Osteoblast (primary cell): Measurements from ENCODE around the gene HRAS. TPM values are rescaled to one million over a fixed set of nuclear protein-coding genes. Genes with fewer than 3 reads are reported as not detected.

ENCODE experiments used
- DNase-seq: peaks from one replicate; pipeline ENCODE4 v3.0.0; 2011; ENCODE audit warnings: low spot score, mixed read lengths; ENCODE audit not compliant: insufficient read length; ENCODE audit errors: missing footprints
- H2AFZ ChIP-seq: 2 replicates; pipeline ENCODE4 v1.6.0; 2011; ENCODE audit warnings: mild to moderate bottlenecking, low read length
- H3K27ac ChIP-seq: 2 replicates; pipeline ENCODE4 v1.5.1; 2011; ENCODE audit warnings: mild to moderate bottlenecking, low read depth, low read length, moderate library complexity
- H3K27me3 ChIP-seq: 2 replicates; pipeline ENCODE4 v1.6.0; 2012; ENCODE audit warnings: mild to moderate bottlenecking, control low read depth, inconsistent platforms, low read length, moderate library complexity; ENCODE audit not compliant: insufficient read depth
- H3K36me3 ChIP-seq: 2 replicates; pipeline ENCODE4 v1.5.1; 2011; ENCODE audit warnings: mild to moderate bottlenecking, low read length, control low read depth, moderate library complexity; ENCODE audit not compliant: insufficient read depth
- H3K4me1 ChIP-seq: 2 replicates; pipeline ENCODE4 v1.5.1; 2011; ENCODE audit warnings: mild to moderate bottlenecking, low read length, control low read depth, moderate library complexity; ENCODE audit not compliant: insufficient read depth
- H3K4me2 ChIP-seq: 2 replicates; pipeline ENCODE4 v1.6.0; 2011; ENCODE audit warnings: mild to moderate bottlenecking, low read length; ENCODE audit not compliant: insufficient read depth
- H3K4me3 ChIP-seq: fragments of 200-600 bp; sonication (generic); 3 replicates; pipeline ENCODE4 v1.5.1; 2012; ENCODE audit warnings: mild to moderate bottlenecking, low read length, inconsistent platforms; ENCODE audit not compliant: insufficient read depth
- H3K79me2 ChIP-seq: 2 replicates; pipeline ENCODE4 v1.6.0; 2012; ENCODE audit warnings: mild to moderate bottlenecking, low read length, control low read depth, inconsistent platforms; ENCODE audit not compliant: insufficient read depth
- H3K9me3 ChIP-seq: 2 replicates; pipeline ENCODE4 v1.5.1; 2011; ENCODE audit warnings: low read depth, low read length, control low read depth
- H4K20me1 ChIP-seq: 2 replicates; pipeline ENCODE4 v1.6.0; 2012; ENCODE audit warnings: mild to moderate bottlenecking, low read length, control low read depth; ENCODE audit not compliant: insufficient read depth
- total RNA-seq: library from RNA; depleted of rRNA; stranded (reverse); fragments of >200 nt; gene quantifications from 2 replicates; pipeline ENCODE4 v1.2.3, GENCODE V29; 2012
- TF ChIP-seq, protein P1 (sequence below): IDR thresholded peaks from 2 replicates; pipeline ENCODE4 v1.5.1; 2011; ENCODE audit warnings: mild to moderate bottlenecking, low read depth, low read length, moderate library complexity; ENCODE audit errors: extremely low read depth

Gene HRAS
- total RNA-seq, 1 donor, result 28.6 TPM

DNA sequence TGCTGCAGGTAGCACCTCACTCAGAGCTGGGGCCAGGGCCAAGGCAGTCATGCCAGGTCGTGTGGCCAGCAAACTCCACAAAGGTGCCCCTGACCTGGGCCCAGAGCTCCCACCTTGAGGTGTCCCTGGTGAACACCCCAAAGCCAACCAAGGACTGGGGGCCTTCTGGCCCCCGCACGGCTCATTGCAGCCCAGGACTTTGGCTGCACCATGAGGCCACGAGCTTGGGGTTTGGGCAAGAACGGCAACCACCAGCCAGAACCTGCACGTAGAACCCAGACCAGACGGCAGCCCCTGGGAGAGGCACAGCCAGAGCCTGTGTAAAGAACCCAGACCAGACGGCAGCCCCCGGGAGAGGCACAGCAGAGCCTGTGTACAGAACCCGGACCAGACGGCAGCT lies 9.8 kb upstream of the HRAS start:
- Histone ChIP-seq H3K27me3 (no peaks in the 10 kb centered on the region), H3K4me3 (no peak overlapping the region), H3K4me1 (no peaks in the 10 kb centered on the region), H3K4me2 (no peak overlapping the region), H3K9me3 (no peaks in the 10 kb centered on the region), H3K36me3 (no peaks in the 10 kb centered on the region), H4K20me1 (no peaks in the 10 kb centered on the region), H3K79me2 (no peaks in the 10 kb centered on the region), H3K27ac (no peak overlapping the region), H2AFZ (no peak overlapping the region)
- TF ChIP-seq, protein P1, sequence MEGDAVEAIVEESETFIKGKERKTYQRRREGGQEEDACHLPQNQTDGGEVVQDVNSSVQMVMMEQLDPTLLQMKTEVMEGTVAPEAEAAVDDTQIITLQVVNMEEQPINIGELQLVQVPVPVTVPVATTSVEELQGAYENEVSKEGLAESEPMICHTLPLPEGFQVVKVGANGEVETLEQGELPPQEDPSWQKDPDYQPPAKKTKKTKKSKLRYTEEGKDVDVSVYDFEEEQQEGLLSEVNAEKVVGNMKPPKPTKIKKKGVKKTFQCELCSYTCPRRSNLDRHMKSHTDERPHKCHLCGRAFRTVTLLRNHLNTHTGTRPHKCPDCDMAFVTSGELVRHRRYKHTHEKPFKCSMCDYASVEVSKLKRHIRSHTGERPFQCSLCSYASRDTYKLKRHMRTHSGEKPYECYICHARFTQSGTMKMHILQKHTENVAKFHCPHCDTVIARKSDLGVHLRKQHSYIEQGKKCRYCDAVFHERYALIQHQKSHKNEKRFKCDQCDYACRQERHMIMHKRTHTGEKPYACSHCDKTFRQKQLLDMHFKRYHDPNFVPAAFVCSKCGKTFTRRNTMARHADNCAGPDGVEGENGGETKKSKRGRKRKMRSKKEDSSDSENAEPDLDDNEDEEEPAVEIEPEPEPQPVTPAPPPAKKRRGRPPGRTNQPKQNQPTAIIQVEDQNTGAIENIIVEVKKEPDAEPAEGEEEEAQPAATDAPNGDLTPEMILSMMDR, result no peak
- DNase-seq, result peak; percentile 47

DNA sequence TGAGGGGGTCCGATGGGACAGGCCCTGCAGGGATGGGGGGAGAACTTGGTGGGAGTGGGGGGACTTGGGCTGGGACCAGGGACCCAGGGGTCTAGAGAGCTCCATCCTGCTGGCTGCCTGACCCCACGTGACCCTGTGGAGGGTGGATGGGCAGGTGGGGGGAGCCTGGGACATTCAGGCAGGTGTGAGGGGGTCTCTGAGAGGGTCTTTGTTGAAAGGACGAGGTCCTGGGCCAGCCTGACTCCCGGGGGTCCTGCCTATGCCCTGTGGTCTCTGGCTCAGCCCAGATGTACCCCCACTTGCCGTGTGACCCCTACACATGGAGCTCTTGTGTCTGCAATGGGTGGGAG lies 9.4 kb upstream of the HRAS start:
- H3K9me3 ChIP-seq, result no peaks in the 10 kb centered on the region
- no peaks in the 10 kb centered on the region for H4K20me1 ChIP-seq
- H3K4me3 ChIP-seq, result no peak overlapping the region
- no peaks in the 10 kb centered on the region for H3K36me3 ChIP-seq
- DNase-seq, result peak; percentile 59
- TF ChIP-seq, protein P1, result no peak
- H3K4me2 ChIP-seq, result no peak overlapping the region
- no peak overlapping the region for H2AFZ ChIP-seq
- H3K4me1 ChIP-seq, result no peaks in the 10 kb centered on the region
- no peaks in the 10 kb centered on the region for H3K27me3 ChIP-seq
- H3K27ac ChIP-seq, result no peak overlapping the region
- no peaks in the 10 kb centered on the region for H3K79me2 ChIP-seq

DNA sequence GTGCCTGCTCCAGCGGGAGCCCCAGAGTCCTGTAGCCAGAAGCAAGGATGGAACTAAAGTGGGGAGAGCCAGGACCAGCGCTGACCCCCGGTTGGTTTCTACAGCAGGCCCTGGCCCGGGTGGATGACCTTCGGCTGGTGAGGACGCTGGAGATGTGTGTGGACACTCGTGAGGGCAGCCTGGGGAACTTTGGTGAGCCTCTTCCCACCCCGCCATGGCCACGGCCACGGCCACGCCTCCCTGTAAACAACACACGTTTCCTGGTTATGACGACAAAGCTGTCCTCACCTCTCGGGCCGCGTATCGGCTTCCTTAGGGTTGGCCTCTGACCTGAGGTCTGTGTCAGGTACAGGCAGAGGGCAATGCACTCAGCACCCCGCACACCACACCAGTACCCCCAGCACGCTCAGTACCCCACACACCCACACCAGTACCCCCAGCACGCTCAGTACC lies 6.1 kb upstream of the HRAS start:
- Histone ChIP-seq H2AFZ (no peak overlapping the region), H3K36me3 (no peaks in the 10 kb centered on the region)
- TF ChIP-seq, protein P1, result no peak

DNA sequence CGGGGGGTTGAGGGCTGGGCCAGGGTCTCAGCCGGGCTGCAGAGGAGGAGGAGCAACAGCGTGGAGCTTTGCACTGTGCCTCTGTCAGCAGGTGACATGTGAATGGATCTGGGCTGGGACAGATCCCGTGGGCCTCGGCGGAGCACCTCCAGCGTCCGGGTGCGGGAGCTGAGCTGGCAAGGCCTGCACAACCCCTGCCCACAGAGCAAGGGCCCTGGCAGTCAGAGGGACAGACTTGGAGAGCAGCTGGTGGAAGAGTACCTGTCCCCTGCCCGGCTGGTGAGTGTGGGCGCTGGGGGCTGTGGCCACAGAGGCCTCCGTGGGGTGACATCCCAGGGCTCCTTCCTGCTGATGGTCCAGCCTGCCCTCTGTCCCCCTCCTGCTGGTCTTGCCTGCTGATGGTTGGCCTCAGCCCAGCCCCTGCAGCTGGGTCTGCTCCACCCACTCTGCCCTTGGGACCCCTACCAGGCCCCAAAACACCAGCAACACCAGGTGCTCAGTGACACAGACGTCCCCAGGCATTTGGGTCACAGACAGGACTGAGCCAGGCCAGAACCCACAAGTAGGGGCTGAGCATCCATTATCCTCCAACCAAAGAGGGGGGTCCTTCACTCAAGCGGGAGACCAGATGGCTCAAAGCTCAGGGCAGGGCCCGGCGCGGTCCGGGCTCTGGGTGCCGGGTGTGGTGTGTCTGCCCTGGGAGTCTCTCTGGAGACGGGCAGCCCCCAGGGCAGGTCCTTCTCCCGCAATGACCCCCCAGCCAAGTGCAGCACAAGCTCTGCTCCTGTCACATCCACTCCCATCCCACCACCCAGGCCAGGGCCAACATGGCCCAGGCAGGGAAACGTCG lies 5.4 kb upstream of the HRAS start:
- Histone ChIP-seq H3K9me3 (no peaks in the 10 kb centered on the region), H3K4me1 (peaks cover 13% of the 10 kb centered on the region), H3K4me2 (no peak overlapping the region), H3K36me3 (no peaks in the 10 kb centered on the region), H2AFZ (no peak overlapping the region), H3K4me3 (no peak overlapping the region), H4K20me1 (no peaks in the 10 kb centered on the region), H3K79me2 (no peaks in the 10 kb centered on the region), H3K27ac (no peak overlapping the region), H3K27me3 (no peaks in the 10 kb centered on the region)
- TF ChIP-seq, protein P1, result no peak
- peak; percentile 80 for DNase-seq

More for the DNA sequence above, 6.1 kb upstream of the HRAS start:
- H3K4me2 ChIP-seq, result no peak overlapping the region
- no peaks in the 10 kb centered on the region for H4K20me1 ChIP-seq
- no peak overlapping the region for H3K27ac ChIP-seq
- no peaks in the 10 kb centered on the region for H3K27me3 ChIP-seq
- no peaks in the 10 kb centered on the region for H3K9me3 ChIP-seq
- peak; percentile 89 for DNase-seq
- peaks cover 8% of the 10 kb centered on the region for H3K4me1 ChIP-seq
- H3K4me3 ChIP-seq, result no peak overlapping the region
- H3K79me2 ChIP-seq, result no peaks in the 10 kb centered on the region
